HepG2 (cell line): ENCODE data around the gene EIF1. TPM values are rescaled to one million over a fixed set of nuclear protein-coding genes. Genes with fewer than 3 reads are reported as not detected.

ENCODE experiments used
- ARNTL ChIP-seq: sonication (generic); formaldehyde crosslinking; IDR thresholded peaks from 2 replicates; pipeline ENCODE4 v1.4.0; 2020; ENCODE audit warnings: mild to moderate bottlenecking, missing genetic modification reagents
- CREB1 ChIP-seq, 2 experiments: fragments of 450-650 bp in 1 of 2; IDR thresholded peaks; 2 replicates each; pipeline ENCODE4 v1.6.1; 2016 to 2017; ENCODE audit warnings: control low read depth in 1 of 2, mild to moderate bottlenecking in 1 of 2, missing compliant biosample characterization in 1 of 2, missing genetic modification characterization in 1 of 2
- DPF2 ChIP-seq: sonication (generic); formaldehyde crosslinking; IDR thresholded peaks from 2 replicates; pipeline ENCODE4 v1.4.0; 2020; ENCODE audit warnings: mild to moderate bottlenecking, low read depth, missing genetic modification reagents, borderline replicate concordance
- HNRNPK ChIP-seq: fragments of 200-400 bp; formaldehyde crosslinking; IDR thresholded peaks from 2 replicates; pipeline ENCODE4 v1.6.1; 2018; ENCODE audit warnings: low read length, low read depth, moderate library complexity, mild to moderate bottlenecking; ENCODE audit not compliant: poor library complexity, severe bottlenecking
- HOXA9 ChIP-seq: sonication (generic); formaldehyde crosslinking; IDR thresholded peaks from 2 replicates; pipeline ENCODE4 v1.8.1; 2022; ENCODE audit warnings: missing genetic modification reagents, mild to moderate bottlenecking, moderate library complexity, borderline replicate concordance
- KDM5B ChIP-seq: sonication (generic); formaldehyde crosslinking; IDR thresholded peaks from 2 replicates; pipeline ENCODE4 v1.4.0; 2020; ENCODE audit warnings: missing genetic modification reagents, mild to moderate bottlenecking, borderline replicate concordance
- MAF1 ChIP-seq: sonication (generic); formaldehyde crosslinking; IDR thresholded peaks from 2 replicates; pipeline ENCODE4 v1.5.0; 2020; ENCODE audit warnings: missing genetic modification reagents, borderline replicate concordance
- MTA3 ChIP-seq: sonication (generic); formaldehyde crosslinking; IDR thresholded peaks from 2 replicates; pipeline ENCODE4 v1.4.0; 2020; ENCODE audit warnings: missing genetic modification reagents
- NFYC ChIP-seq: IDR thresholded peaks from 2 replicates; pipeline ENCODE4 v1.6.1; 2016; ENCODE audit warnings: missing genetic modification reagents, missing compliant biosample characterization
- SMARCE1 ChIP-seq: fragments of 450-650 bp; IDR thresholded peaks from 2 replicates; pipeline ENCODE4 v1.6.1; 2017; ENCODE audit warnings: borderline replicate concordance
- STAG1 ChIP-seq: sonication (generic); formaldehyde crosslinking; IDR thresholded peaks from 2 replicates; pipeline ENCODE4 v1.4.0; 2020; ENCODE audit warnings: missing genetic modification reagents
- TCF12 ChIP-seq, 2 experiments: fragments of 450-650 bp in 1 of 2; sonication (generic) in 1 of 2; formaldehyde crosslinking in 1 of 2; IDR thresholded peaks; 2 replicates each; pipeline versions ENCODE4 v1.6.1 to v1.8.0; 2017 to 2022; ENCODE audit warnings: antibody characterized with exemption in 1 of 2, mild to moderate bottlenecking in 1 of 2, missing genetic modification reagents in 1 of 2, moderate library complexity in 1 of 2
- YEATS4 ChIP-seq: sonication (generic); formaldehyde crosslinking; IDR thresholded peaks from 2 replicates; pipeline ENCODE4 v1.4.0; 2020; ENCODE audit warnings: missing genetic modification reagents, borderline replicate concordance
- ZNF569 ChIP-seq: sonication (generic); formaldehyde crosslinking; IDR thresholded peaks from 2 replicates; pipeline ENCODE4 v1.5.0; 2020; ENCODE audit warnings: mild to moderate bottlenecking, missing genetic modification reagents, moderate library complexity, borderline replicate concordance
- ZNF891 ChIP-seq: sonication (generic); formaldehyde crosslinking; IDR thresholded peaks from 2 replicates; pipeline ENCODE4 v1.5.0; 2020; ENCODE audit warnings: mild to moderate bottlenecking, missing genetic modification reagents
- ZSCAN29 ChIP-seq: sonication (generic); formaldehyde crosslinking; conservative IDR thresholded peaks from 2 replicates; pipeline ENCODE4 v1.4.0; 2020; ENCODE audit warnings: mild to moderate bottlenecking, missing genetic modification reagents
- polyA plus RNA-seq, 8 experiments: library from polyadenylated mRNA; depleted of rRNA in 3 of 8; stranded (reverse) in 7 of 8; unstranded in 1 of 8; fragments of >200 nt; fragmentation: Illumina TruSeq in 4 of 8; extraction: Trizol in 4 of 8; gene quantifications; 2 replicates each; pipeline versions ENCODE4 v1.2.1 to v1.2.3, GENCODE V29; 2011 to 2016; ENCODE audit warnings: low read depth in 4 of 8, missing spikeins in 1 of 8, mixed read lengths in 1 of 8; ENCODE audit not compliant: insufficient read depth in 1 of 8
- total RNA-seq, 5 experiments: library from RNA; depleted of rRNA; stranded (reverse); fragments of >200 nt; fragmentation: Illumina TruSeq; extraction: Trizol; gene quantifications; 2 replicates each; pipeline ENCODE4 v1.2.3, GENCODE V29; 2016; ENCODE audit warnings: low read depth in 1 of 5
- TF ChIP-seq, protein P1 (sequence below): sonication (generic); formaldehyde crosslinking; IDR thresholded peaks from 2 replicates; pipeline ENCODE4 v1.4.0; 2020; ENCODE audit warnings: missing genetic modification reagents
- TF ChIP-seq, protein P2 (sequence below): sonication (generic); formaldehyde crosslinking; IDR thresholded peaks from 2 replicates; pipeline ENCODE4 v1.8.0; 2022; ENCODE audit warnings: mild to moderate bottlenecking, missing genetic modification reagents
- TF ChIP-seq, protein P3 (sequence below): sonication (generic); formaldehyde crosslinking; IDR thresholded peaks from 2 replicates; pipeline ENCODE4 v1.8.1; 2023; ENCODE audit warnings: missing genetic modification reagents, inconsistent platforms, borderline replicate concordance
- TF ChIP-seq, protein P4 (sequence below): IDR thresholded peaks from 2 replicates; pipeline ENCODE4 v1.6.1; 2012; ENCODE audit warnings: inconsistent platforms
- TF ChIP-seq, protein P5 (sequence below): sonication (generic); formaldehyde crosslinking; IDR thresholded peaks from 2 replicates; pipeline ENCODE4 v1.4.0; 2020; ENCODE audit warnings: missing genetic modification reagents, borderline replicate concordance
- TF ChIP-seq, protein P6 (sequence below): sonication (generic); formaldehyde crosslinking; conservative IDR thresholded peaks from 2 replicates; pipeline ENCODE4 v1.4.0; 2020; ENCODE audit warnings: missing genetic modification reagents

EIF1 gene
- total and polyA plus RNA-seq, 2 of the 13 experiments (the other 11 are each of a cell fraction or from before 2014, with no cell fraction given), result 147 to 517 TPM

DNA sequence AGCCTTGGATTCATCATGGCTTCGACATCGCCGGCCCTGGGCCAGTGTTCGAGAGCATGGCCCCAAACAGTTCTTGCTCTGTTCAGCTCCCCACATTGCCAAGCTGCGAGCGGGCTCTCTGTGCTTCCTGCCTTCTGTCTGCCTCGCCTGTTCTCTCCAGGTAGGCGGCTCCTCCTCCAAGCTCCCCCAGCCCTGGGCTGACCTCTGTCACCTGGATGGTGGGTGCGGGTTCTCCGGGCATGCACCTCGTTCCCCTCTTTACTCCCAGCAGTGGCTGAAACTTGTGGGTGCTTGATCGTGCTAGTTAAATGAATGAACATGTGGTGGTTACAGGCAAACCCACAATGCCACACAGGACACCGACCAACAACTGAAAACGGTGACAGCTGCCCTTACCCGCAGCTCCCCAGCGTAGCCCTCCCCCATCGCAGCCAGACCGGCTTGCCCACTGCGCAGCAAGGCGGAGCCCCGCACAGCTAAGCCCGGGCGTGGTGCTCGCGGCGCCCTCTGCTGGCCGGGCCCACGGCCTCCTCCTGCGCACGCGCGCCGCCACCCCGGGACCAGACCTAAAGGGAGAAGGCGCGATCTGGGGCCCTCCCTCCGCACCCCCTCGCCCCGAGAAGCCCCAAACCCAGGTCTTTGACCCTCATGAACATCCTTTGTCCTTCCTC, 23.0 kb upstream of the EIF1 start (continued):
- TF ChIP-seq, protein P1, sequence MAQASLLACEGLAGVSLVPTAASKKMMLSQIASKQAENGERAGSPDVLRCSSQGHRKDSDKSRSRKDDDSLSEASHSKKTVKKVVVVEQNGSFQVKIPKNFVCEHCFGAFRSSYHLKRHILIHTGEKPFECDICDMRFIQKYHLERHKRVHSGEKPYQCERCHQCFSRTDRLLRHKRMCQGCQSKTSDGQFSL, result peak; percentile 25
- TF ChIP-seq HNRNPK, result peak; percentile 92
- TF ChIP-seq, protein P2, sequence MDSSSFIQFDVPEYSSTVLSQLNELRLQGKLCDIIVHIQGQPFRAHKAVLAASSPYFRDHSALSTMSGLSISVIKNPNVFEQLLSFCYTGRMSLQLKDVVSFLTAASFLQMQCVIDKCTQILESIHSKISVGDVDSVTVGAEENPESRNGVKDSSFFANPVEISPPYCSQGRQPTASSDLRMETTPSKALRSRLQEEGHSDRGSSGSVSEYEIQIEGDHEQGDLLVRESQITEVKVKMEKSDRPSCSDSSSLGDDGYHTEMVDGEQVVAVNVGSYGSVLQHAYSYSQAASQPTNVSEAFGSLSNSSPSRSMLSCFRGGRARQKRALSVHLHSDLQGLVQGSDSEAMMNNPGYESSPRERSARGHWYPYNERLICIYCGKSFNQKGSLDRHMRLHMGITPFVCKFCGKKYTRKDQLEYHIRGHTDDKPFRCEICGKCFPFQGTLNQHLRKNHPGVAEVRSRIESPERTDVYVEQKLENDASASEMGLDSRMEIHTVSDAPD (CRISPR knock-in tag), result no peak
- TF ChIP-seq, protein P3, sequence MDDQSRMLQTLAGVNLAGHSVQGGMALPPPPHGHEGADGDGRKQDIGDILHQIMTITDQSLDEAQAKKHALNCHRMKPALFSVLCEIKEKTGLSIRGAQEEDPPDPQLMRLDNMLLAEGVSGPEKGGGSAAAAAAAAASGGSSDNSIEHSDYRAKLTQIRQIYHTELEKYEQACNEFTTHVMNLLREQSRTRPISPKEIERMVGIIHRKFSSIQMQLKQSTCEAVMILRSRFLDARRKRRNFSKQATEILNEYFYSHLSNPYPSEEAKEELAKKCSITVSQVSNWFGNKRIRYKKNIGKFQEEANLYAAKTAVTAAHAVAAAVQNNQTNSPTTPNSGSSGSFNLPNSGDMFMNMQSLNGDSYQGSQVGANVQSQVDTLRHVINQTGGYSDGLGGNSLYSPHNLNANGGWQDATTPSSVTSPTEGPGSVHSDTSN, result no peak
- no peak for TF ChIP-seq YEATS4 (CRISPR knock-in tag)
- no peak for TF ChIP-seq MTA3 (CRISPR knock-in tag)
- TF ChIP-seq ZSCAN29, result no peak; the same call in 1 of the 2 replicates
- no peak for TF ChIP-seq ZNF569 (CRISPR knock-in tag)
- TF ChIP-seq ARNTL (CRISPR knock-in tag), result no peak
- TF ChIP-seq HOXA9 (CRISPR knock-in tag), result no peak
- no peak for TF ChIP-seq NFYC (CRISPR knock-in tag)
- TF ChIP-seq TCF12 (IDR thresholded peaks at IDR 0.05), result no peak
- no peak for TF ChIP-seq TCF12 (CRISPR knock-in tag; IDR thresholded peaks at IDR 0.05)
- TF ChIP-seq, protein P4, sequence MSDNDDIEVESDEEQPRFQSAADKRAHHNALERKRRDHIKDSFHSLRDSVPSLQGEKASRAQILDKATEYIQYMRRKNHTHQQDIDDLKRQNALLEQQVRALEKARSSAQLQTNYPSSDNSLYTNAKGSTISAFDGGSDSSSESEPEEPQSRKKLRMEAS, result peak; percentile 74
- TF ChIP-seq, protein P5, sequence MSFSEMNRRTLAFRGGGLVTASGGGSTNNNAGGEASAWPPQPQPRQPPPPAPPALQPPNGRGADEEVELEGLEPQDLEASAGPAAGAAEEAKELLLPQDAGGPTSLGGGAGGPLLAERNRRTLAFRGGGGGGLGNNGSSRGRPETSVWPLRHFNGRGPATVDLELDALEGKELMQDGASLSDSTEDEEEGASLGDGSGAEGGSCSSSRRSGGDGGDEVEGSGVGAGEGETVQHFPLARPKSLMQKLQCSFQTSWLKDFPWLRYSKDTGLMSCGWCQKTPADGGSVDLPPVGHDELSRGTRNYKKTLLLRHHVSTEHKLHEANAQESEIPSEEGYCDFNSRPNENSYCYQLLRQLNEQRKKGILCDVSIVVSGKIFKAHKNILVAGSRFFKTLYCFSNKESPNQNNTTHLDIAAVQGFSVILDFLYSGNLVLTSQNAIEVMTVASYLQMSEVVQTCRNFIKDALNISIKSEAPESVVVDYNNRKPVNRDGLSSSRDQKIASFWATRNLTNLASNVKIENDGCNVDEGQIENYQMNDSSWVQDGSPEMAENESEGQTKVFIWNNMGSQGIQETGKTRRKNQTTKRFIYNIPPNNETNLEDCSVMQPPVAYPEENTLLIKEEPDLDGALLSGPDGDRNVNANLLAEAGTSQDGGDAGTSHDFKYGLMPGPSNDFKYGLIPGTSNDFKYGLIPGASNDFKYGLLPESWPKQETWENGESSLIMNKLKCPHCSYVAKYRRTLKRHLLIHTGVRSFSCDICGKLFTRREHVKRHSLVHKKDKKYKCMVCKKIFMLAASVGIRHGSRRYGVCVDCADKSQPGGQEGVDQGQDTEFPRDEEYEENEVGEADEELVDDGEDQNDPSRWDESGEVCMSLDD (CRISPR knock-in tag), result no peak
- TF ChIP-seq, protein P6, sequence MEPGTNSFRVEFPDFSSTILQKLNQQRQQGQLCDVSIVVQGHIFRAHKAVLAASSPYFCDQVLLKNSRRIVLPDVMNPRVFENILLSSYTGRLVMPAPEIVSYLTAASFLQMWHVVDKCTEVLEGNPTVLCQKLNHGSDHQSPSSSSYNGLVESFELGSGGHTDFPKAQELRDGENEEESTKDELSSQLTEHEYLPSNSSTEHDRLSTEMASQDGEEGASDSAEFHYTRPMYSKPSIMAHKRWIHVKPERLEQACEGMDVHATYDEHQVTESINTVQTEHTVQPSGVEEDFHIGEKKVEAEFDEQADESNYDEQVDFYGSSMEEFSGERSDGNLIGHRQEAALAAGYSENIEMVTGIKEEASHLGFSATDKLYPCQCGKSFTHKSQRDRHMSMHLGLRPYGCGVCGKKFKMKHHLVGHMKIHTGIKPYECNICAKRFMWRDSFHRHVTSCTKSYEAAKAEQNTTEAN (CRISPR knock-in tag), result no peak; the same call in 1 of the 2 replicates
- no peak for TF ChIP-seq SMARCE1
- no peak; the same call in 1 of the 2 replicates for TF ChIP-seq MAF1 (CRISPR knock-in tag)
- TF ChIP-seq KDM5B (CRISPR knock-in tag), result peak; percentile 83
- TF ChIP-seq DPF2, result no peak
- no peak for TF ChIP-seq CREB1 (IDR thresholded peaks at IDR 0.05)
- no peak for TF ChIP-seq CREB1 (CRISPR knock-in tag; IDR thresholded peaks at IDR 0.05)
- no peak; the same call in 1 of the 2 replicates for TF ChIP-seq STAG1
- peak; percentile 26; the same call in 1 of the 2 replicates for TF ChIP-seq ZNF891
